ENCODE results near the gene ZNF652.

ZNF652 gene

GRCh38 chr17:49361129-49361901, 735 bp downstream of the ZNF652 start:
- TF ChIP-seq CTCF (IDR thresholded peaks at IDR 0.05): no peak
- Histone ChIP-seq H3K4me1 (ENCODE audit: control insufficient read depth in 1 of 2, insufficient read depth in 1 of 2, low read depth in 1 of 2, low read length in 1 of 2) (peaks cover 28 to 34% of the 10 kb centered on the region in 2 experiments), H3K27me3 (no peaks in the 10 kb centered on the region), H3K36me3 (peaks cover 3% of the 10 kb centered on the region), H3K4me3 (ENCODE audit: low read depth in 1 of 2, low read length in 1 of 2) (peak overlapping the region; percentile 84 to 95), H3K27ac (peak overlapping the region; percentile 98), H3K9me3 (no peaks in the 10 kb centered on the region)

GRCh38 chr17:49360796-49361128, 1.3 kb downstream of the ZNF652 start:
- H3K9me3 ChIP-seq: no peaks in the 10 kb centered on the region
- H3K36me3 ChIP-seq: peaks cover 3% of the 10 kb centered on the region
- peak overlapping the region; percentile 84 to 95 for H3K4me3 ChIP-seq (ENCODE audit: low read depth in 1 of 2, low read length in 1 of 2)
- no peaks in the 10 kb centered on the region for H3K27me3 ChIP-seq
- peaks cover 28 to 34% of the 10 kb centered on the region in 2 experiments for H3K4me1 ChIP-seq (ENCODE audit: control insufficient read depth in 1 of 2, insufficient read depth in 1 of 2, low read depth in 1 of 2, low read length in 1 of 2)
- peak overlapping the region; percentile 98 for H3K27ac ChIP-seq
- no peak for TF ChIP-seq CTCF (IDR thresholded peaks at IDR 0.05)

- no peaks in the 10 kb centered on the region for H3K9me3 ChIP-seq
- H3K27me3 ChIP-seq: no peaks in the 10 kb centered on the region
- H3K4me1 ChIP-seq (ENCODE audit: control insufficient read depth in 1 of 2, insufficient read depth in 1 of 2, low read depth in 1 of 2, low read length in 1 of 2): peaks cover 28 to 34% of the 10 kb centered on the region in 2 experiments
- peak overlapping the region; percentile 84 to 95 for H3K4me3 ChIP-seq (ENCODE audit: low read depth in 1 of 2, low read length in 1 of 2)
- peak overlapping the region; percentile 98 for H3K27ac ChIP-seq
- no peak for TF ChIP-seq CTCF (IDR thresholded peaks at IDR 0.05)
- H3K36me3 ChIP-seq: peaks cover 3% of the 10 kb centered on the region
Measured at GRCh38 chr17:49359990-49360795, 1.9 kb downstream of the ZNF652 start.

GRCh38 chr17:49358641-49359247, 3.3 kb downstream of the ZNF652 start:
- peaks cover 28 to 34% of the 10 kb centered on the region in 2 experiments for H3K4me1 ChIP-seq (ENCODE audit: control insufficient read depth in 1 of 2, insufficient read depth in 1 of 2, low read depth in 1 of 2, low read length in 1 of 2)
- no peak for TF ChIP-seq CTCF (IDR thresholded peaks at IDR 0.05)
- H3K9me3 ChIP-seq: no peaks in the 10 kb centered on the region
- peak overlapping the region; percentile 35 for H3K27ac ChIP-seq
- H3K27me3 ChIP-seq: no peaks in the 10 kb centered on the region
- H3K36me3 ChIP-seq: peaks cover 3% of the 10 kb centered on the region
- no peak overlapping the region for H3K4me3 ChIP-seq (ENCODE audit: low read depth in 1 of 2, low read length in 1 of 2)

- H3K4me1 ChIP-seq (ENCODE audit: control insufficient read depth in 1 of 2, insufficient read depth in 1 of 2, low read depth in 1 of 2, low read length in 1 of 2): peaks cover 23 to 28% of the 10 kb centered on the region in 2 experiments
- no peak overlapping the region for H3K4me3 ChIP-seq (ENCODE audit: low read depth in 1 of 2, low read length in 1 of 2)
- H3K27me3 ChIP-seq: no peaks in the 10 kb centered on the region
- TF ChIP-seq CTCF (IDR thresholded peaks at IDR 0.05): no peak
- no peaks in the 10 kb centered on the region for H3K9me3 ChIP-seq
- peaks cover 3% of the 10 kb centered on the region for H3K36me3 ChIP-seq
- no peak overlapping the region for H3K27ac ChIP-seq
Measured at GRCh38 chr17:49357516-49357915, 4.5 kb downstream of the ZNF652 start.
